Measurements from ENCODE around the gene SPOCK1.

DNA sequence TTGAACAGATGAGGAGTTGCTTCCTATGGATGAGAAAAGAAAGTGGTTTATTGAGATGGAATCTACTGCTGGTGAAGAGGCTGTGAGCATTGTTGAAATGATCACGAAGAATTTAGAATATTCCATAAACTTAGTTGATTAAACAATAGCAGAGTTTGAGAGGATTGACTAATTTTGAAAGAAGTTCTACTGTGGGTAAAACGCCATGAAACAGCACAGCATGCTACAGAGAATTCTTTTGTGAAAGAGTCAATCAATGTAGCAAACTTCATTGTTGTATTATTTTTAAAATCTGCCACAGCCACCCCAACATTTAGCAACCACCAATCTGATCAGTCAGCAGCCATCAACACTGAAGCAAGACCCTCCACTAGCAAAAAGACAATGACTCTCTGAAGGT is 309.1 kb downstream of the SPOCK1 start:
- TF ChIP-seq, protein P1, sequence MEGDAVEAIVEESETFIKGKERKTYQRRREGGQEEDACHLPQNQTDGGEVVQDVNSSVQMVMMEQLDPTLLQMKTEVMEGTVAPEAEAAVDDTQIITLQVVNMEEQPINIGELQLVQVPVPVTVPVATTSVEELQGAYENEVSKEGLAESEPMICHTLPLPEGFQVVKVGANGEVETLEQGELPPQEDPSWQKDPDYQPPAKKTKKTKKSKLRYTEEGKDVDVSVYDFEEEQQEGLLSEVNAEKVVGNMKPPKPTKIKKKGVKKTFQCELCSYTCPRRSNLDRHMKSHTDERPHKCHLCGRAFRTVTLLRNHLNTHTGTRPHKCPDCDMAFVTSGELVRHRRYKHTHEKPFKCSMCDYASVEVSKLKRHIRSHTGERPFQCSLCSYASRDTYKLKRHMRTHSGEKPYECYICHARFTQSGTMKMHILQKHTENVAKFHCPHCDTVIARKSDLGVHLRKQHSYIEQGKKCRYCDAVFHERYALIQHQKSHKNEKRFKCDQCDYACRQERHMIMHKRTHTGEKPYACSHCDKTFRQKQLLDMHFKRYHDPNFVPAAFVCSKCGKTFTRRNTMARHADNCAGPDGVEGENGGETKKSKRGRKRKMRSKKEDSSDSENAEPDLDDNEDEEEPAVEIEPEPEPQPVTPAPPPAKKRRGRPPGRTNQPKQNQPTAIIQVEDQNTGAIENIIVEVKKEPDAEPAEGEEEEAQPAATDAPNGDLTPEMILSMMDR (IDR thresholded peaks at IDR 0.05), result no peak
- no peak for TF ChIP-seq POLR2A (IDR thresholded peaks at IDR 0.05)
- no peak for TF ChIP-seq POLR2AphosphoS5 (IDR thresholded peaks at IDR 0.05)
- TF ChIP-seq EP300 (IDR thresholded peaks at IDR 0.05; ENCODE audit: low read depth), result no peak

Data from transverse colon (tissue), 4 donors.